ENCODE data around the gene ZBP1.

DNA sequence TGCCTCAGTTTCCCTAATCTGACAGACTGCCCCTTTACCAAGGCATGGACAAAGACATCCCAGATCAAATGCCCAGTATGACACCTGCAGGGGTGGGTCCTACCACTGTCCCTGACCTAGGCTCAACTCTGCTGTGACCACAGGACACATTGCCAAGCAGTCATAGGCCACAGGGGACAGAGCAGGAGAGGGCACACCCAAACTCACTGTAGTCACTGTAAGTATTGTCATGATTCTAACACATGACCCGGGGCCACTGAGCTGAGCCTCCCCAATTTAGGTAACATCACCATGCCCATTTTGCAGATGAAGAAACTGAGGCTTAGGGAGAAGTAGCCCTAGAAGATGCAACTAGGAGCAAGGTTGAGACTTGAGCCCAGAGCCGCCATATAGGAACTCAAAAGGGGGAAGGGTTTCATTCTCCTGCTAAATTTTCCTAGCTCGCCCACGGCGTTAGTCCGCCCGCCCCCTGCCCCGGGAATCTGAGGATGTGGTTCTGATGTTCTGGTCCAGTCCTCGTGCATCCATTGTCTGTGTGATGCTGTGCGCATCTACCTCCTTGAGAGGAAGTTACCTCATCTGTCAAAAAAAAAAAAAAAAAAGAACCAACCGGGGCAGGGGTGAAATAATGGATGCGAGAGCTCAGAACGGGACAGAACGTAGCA lies 44.8 kb upstream of the ZBP1 start:
- TF ChIP-seq CTCF (IDR thresholded peaks at IDR 0.05) = no peak
- no peak for TF ChIP-seq ZFX (IDR thresholded peaks at IDR 0.05; ENCODE audit: borderline replicate concordance)

Data from 22Rv1 (cell line).